ENCODE results near the gene ULBP2. TPM values are rescaled to one million over a fixed set of nuclear protein-coding genes. Genes with fewer than 3 reads are reported as not detected.
"Not testable (repeated sequence)": the region's sequence is repeated elsewhere in the genome, so short reads cannot be mapped to it uniquely, and the experiment has no call there.

The ULBP2 gene
- total RNA-seq, 1 donor from 2014 or later, result not detected

DNA sequence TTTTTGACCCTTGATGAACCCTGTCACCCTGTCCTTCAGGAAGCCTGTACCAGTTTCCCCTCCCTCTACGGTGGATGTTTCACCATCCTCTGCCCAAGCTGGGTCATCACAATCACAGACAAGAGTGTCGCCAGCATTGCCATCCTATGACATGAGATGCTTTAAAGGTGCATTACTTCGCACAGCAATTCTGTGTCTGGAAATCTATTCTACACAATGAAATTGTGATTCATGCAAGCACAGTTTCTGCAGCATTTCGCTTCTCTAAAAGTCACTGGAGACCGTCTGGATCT is 2.5 kb upstream of the ULBP2 start:
- peak overlapping the region; percentile 82 for H3K4me3 Mint-ChIP-seq
- DNase-seq (ENCODE audit: extremely low spot score, unreplicated experiment), result no peak
- peaks cover 3% of the 10 kb centered on the region for H3K36me3 Mint-ChIP-seq
- peak overlapping the region; percentile 60 for H3K27ac Mint-ChIP-seq
- peaks cover 9% of the 10 kb centered on the region for H3K4me1 Mint-ChIP-seq (ENCODE audit: unreplicated experiment)
- no peaks in the 10 kb centered on the region for H3K9me3 Mint-ChIP-seq
- TF ChIP-seq, protein P1, sequence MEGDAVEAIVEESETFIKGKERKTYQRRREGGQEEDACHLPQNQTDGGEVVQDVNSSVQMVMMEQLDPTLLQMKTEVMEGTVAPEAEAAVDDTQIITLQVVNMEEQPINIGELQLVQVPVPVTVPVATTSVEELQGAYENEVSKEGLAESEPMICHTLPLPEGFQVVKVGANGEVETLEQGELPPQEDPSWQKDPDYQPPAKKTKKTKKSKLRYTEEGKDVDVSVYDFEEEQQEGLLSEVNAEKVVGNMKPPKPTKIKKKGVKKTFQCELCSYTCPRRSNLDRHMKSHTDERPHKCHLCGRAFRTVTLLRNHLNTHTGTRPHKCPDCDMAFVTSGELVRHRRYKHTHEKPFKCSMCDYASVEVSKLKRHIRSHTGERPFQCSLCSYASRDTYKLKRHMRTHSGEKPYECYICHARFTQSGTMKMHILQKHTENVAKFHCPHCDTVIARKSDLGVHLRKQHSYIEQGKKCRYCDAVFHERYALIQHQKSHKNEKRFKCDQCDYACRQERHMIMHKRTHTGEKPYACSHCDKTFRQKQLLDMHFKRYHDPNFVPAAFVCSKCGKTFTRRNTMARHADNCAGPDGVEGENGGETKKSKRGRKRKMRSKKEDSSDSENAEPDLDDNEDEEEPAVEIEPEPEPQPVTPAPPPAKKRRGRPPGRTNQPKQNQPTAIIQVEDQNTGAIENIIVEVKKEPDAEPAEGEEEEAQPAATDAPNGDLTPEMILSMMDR (conservative IDR thresholded peaks at IDR 0.05), result no peak
- H3K27me3 Mint-ChIP-seq, result peaks cover 98% of the 10 kb centered on the region

DNA sequence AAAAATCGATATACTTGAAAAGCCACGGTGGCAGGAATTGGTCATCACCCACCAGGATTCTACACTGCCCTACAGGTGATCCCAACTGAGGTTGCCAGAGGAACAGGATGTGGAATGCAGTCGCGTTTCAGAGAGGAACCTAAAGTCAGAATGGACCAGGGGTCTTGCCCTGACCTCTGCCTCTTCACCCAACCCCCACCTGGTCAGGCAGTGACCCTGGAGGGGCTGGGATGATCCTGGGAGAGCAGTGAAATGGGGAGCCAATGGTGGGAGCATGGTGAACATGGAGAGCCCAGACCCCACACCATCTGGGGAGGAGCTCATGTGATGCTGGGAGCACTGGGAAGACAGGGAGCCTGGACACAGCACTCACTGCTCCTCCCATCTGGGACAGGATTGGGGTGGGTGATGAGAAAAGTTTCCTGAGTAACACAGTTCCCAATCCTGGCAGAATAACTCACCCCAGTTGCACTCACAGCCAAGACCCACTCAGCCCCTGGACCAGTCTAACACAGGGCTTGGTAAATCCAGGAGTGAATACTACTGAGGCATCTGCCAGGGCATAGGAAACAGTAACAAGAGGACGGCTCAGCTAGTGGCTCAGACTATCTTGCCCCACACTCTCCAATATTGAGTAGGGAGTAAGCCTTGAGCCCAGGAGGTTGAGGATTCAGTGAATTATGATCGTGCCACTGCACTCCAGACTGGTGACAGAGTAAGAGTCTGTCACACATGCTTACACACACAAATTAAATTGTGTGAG is 1.7 kb upstream of the ULBP2 start:
- peaks cover 3% of the 10 kb centered on the region for H3K36me3 Mint-ChIP-seq
- TF ChIP-seq, protein P1 (conservative IDR thresholded peaks at IDR 0.05), result no peak
- H3K9me3 Mint-ChIP-seq, result no peaks in the 10 kb centered on the region
- H3K4me3 Mint-ChIP-seq, result peak overlapping the region; percentile 82
- no peak overlapping the region for H3K27ac Mint-ChIP-seq
- peaks cover 91% of the 10 kb centered on the region for H3K27me3 Mint-ChIP-seq
- no peak for DNase-seq (ENCODE audit: extremely low spot score, unreplicated experiment)
- peaks cover 9% of the 10 kb centered on the region for H3K4me1 Mint-ChIP-seq (ENCODE audit: unreplicated experiment)

DNA sequence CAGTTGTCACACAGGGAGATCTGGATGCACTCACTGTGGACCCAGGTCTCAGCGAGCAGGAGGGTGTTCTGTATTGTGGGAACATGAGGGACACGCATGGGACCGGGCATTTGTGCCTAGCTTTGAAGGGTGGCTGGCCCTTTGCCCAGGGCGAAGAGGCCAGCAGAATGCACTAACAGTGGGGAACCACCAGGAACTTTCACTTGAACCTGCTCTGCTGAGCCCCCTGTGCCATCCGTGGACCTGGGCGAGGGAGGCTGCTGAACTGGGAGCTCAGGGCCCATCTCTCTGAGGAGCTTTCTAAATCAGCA is 1.2 kb upstream of the ULBP2 start:
- peaks cover 90% of the 10 kb centered on the region for H3K27me3 Mint-ChIP-seq
- H3K36me3 Mint-ChIP-seq, result peaks cover 3% of the 10 kb centered on the region

DNA sequence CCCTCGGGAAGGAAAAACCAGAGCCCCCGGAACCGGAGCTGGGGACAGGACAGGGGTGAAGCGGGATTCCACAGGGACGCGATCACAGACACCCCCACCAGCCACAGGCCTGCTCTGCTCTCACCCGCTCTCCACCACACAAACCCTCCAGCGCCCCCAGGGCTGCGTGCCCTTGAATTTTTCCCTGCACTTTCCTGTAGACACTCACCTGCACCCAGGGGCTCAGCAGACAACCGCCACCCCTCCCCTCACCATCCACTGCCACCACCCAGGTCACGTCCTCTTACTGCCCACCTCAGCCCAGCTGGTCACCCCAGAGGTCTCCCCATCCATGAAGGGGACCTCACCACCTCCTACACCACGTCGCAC is 631 bp downstream of the ULBP2 start:
- Mint-ChIP-seq H3K4me1 (ENCODE audit: unreplicated experiment) (peaks cover 9% of the 10 kb centered on the region), H3K27ac (no peak overlapping the region), H3K36me3 (peaks cover 3% of the 10 kb centered on the region), H3K27me3 (peaks cover 80% of the 10 kb centered on the region), H3K9me3 (no peaks in the 10 kb centered on the region), H3K4me3 (peak overlapping the region; percentile 95)
- no peak for DNase-seq (ENCODE audit: extremely low spot score, unreplicated experiment)
- TF ChIP-seq, protein P1 (conservative IDR thresholded peaks at IDR 0.05), result no peak

More for the DNA sequence above, 1.2 kb upstream of the ULBP2 start:
- TF ChIP-seq, protein P1 (conservative IDR thresholded peaks at IDR 0.05), result no peak
- Mint-ChIP-seq H3K4me1 (ENCODE audit: unreplicated experiment) (peaks cover 9% of the 10 kb centered on the region), H3K27ac (no peak overlapping the region), H3K9me3 (no peaks in the 10 kb centered on the region), H3K4me3 (peak overlapping the region; percentile 75)
- DNase-seq (ENCODE audit: extremely low spot score, unreplicated experiment), result no peak

DNA sequence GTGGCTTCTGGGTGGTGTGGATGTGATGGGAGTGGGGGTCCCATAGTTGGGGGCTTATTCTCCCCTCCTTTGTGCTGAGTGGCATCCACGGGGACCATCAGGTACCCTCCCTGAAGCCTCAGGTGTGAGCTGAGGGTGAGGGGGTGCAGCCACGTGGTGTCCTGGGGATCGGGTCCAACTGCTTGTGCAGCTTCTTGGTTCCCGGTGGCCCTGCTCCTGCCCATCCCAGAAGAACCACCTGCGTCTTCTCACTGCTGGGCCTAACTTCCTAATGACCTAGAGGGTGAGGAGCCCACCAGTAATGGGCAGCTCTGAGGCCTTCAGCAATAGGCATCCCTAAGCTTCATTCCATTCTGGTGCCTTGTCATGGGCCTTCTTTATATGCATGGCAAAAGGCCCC is 1.5 kb downstream of the ULBP2 start:
- not testable (repeated sequence) for DNase-seq (ENCODE audit: extremely low spot score, unreplicated experiment); H3K4me1 Mint-ChIP-seq (ENCODE audit: unreplicated experiment); H3K9me3 Mint-ChIP-seq; H3K36me3 Mint-ChIP-seq; H3K27ac Mint-ChIP-seq
- Mint-ChIP-seq H3K27me3 (peaks cover 79% of the 10 kb centered on the region), H3K4me3 (peak overlapping the region; percentile 95)

DNA sequence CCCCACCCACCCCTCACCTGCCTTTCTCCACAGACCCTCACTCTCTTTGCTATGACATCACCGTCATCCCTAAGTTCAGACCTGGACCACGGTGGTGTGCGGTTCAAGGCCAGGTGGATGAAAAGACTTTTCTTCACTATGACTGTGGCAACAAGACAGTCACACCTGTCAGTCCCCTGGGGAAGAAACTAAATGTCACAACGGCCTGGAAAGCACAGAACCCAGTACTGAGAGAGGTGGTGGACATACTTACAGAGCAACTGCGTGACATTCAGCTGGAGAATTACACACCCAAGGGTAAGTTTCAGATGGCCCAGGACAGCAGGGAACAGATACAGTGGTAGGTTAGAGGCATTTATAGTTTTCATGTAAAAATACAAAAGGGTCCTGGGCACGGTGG is 3.5 kb downstream of the ULBP2 start:
- not testable (repeated sequence) for DNase-seq (ENCODE audit: extremely low spot score, unreplicated experiment); H3K36me3 Mint-ChIP-seq; H3K4me1 Mint-ChIP-seq (ENCODE audit: unreplicated experiment); H3K4me3 Mint-ChIP-seq; H3K27ac Mint-ChIP-seq; H3K9me3 Mint-ChIP-seq
- peaks cover 79% of the 10 kb centered on the region for H3K27me3 Mint-ChIP-seq

DNA sequence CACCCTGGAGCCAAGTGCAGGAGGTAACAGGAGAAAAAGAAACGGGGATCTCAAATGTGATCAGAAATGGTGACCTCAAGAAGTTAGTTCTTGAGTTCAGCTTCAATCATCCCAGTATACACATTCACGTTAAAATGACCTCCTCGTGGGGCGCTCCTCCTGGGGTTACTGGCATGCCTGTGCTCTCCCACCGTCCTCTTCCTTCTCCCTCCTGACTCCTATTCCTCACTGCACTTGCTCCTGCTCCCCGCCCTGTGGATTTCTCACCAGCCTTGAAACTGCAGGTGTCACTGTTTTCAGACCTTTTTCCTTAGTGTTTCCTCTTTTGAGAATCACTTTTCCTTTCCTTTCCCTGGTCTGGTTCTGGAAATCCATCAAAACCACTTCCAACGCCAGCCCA is 4.8 kb downstream of the ULBP2 start:
- H3K4me3 Mint-ChIP-seq; H3K27ac Mint-ChIP-seq; H3K9me3 Mint-ChIP-seq; H3K36me3 Mint-ChIP-seq; H3K4me1 Mint-ChIP-seq (ENCODE audit: unreplicated experiment): not testable (repeated sequence)
- peaks cover 79% of the 10 kb centered on the region for H3K27me3 Mint-ChIP-seq
- peak; percentile 16 for DNase-seq (ENCODE audit: extremely low spot score, unreplicated experiment)

DNA sequence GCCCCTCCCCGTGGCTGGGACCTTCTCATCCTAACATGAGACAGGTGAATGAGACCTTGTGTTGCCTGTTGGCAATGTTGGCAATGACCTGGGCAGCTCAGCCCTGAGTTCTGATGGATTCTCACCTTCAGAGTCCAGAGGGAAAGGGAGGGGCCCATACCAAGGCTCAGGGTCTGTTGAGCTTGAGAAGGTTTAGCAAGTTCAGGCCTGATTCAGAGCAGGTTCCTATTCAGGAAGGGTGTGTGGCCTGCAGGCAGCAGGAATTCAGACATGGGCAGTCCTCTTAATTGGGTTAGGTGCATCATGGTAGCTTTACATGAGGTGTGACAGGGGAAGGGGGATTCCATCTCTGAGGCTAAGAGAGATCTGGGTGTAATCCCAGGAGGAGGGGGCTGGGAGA is 5.7 kb downstream of the ULBP2 start:
- H3K36me3 Mint-ChIP-seq; H3K27ac Mint-ChIP-seq; H3K9me3 Mint-ChIP-seq; DNase-seq (ENCODE audit: extremely low spot score, unreplicated experiment); H3K4me1 Mint-ChIP-seq (ENCODE audit: unreplicated experiment); H3K4me3 Mint-ChIP-seq: not testable (repeated sequence)
- peaks cover 80% of the 10 kb centered on the region for H3K27me3 Mint-ChIP-seq

Measured in type B pancreatic cell (in vitro differentiated cells).